SU-DHL-6 (cell line): ENCODE measurements around the gene APBA2.

Experiments used
- H2AFZ ChIP-seq: fragments of 200-600 bp; sonication (generic); 2 replicates; pipeline ENCODE4 v1.6.1; 2014; ENCODE audit warnings: low read depth, mild to moderate bottlenecking, moderate library complexity, mixed read lengths, antibody characterized with exemption, low read length; ENCODE audit not compliant: severe bottlenecking
- H3F3A ChIP-seq: fragments of 200-600 bp; shearing (Covaris generic); 2 replicates; pipeline ENCODE4 v1.6.0; 2016; ENCODE audit warnings: antibody characterized with exemption, mild to moderate bottlenecking; ENCODE audit not compliant: insufficient read depth
- H3K27ac ChIP-seq: fragments of 200-600 bp; sonication (generic); 2 replicates; pipeline ENCODE4 v1.5.1; 2016; ENCODE audit warnings: low read depth, mild to moderate bottlenecking, low read length, moderate library complexity, mixed read lengths
- H3K27me3 ChIP-seq: fragments of 200-600 bp; sonication (generic), shearing (Covaris generic); 2 replicates; pipeline ENCODE4 v1.6.0; 2014; ENCODE audit warnings: mild to moderate bottlenecking, low read length
- H3K36me3 ChIP-seq: fragments of 200-600 bp; sonication (generic); 2 replicates; pipeline ENCODE4 v1.6.1; 2014; ENCODE audit warnings: mild to moderate bottlenecking, low read length, mixed read lengths
- H3K4me2 ChIP-seq: fragments of 300-600, 200-600 bp; shearing (Covaris generic), sonication (generic); 2 replicates; pipeline ENCODE4 v1.6.0; 2014; ENCODE audit warnings: low read length, low read depth, mild to moderate bottlenecking; ENCODE audit not compliant: poor library complexity, severe bottlenecking
- H3K4me3 ChIP-seq: fragments of 200-600 bp; sonication (generic); 2 replicates; pipeline ENCODE4 v1.5.1; 2014; ENCODE audit warnings: antibody characterized with exemption, low read length, mild to moderate bottlenecking, mixed read lengths; ENCODE audit not compliant: insufficient read depth, poor library complexity, severe bottlenecking
- H3K79me2 ChIP-seq: fragments of 200-600 bp; sonication (generic); 2 replicates; pipeline ENCODE4 v1.6.1; 2014; ENCODE audit warnings: mild to moderate bottlenecking, low read length, moderate library complexity; ENCODE audit not compliant: insufficient read depth
- H3K9ac ChIP-seq: fragments of 200-600 bp; sonication (generic); 2 replicates; pipeline ENCODE4 v1.7.0; 2014; ENCODE audit warnings: mild to moderate bottlenecking, low read length
- H3K9me2 ChIP-seq: fragments of 200-600 bp; sonication (generic); replicated peaks from 2 replicates; pipeline ENCODE4 v1.6.1; 2014; ENCODE audit warnings: low read length; ENCODE audit not compliant: insufficient read depth
- H3K9me3 ChIP-seq: fragments of 200-600 bp; sonication (generic); 2 replicates; pipeline ENCODE4 v1.6.1; 2014; ENCODE audit warnings: low read length, mixed read lengths; ENCODE audit not compliant: insufficient read depth
- H4K20me1 ChIP-seq: fragments of 200-600 bp; sonication (generic); 2 replicates; pipeline ENCODE4 v1.6.1; 2014; ENCODE audit warnings: low read depth, mild to moderate bottlenecking, antibody characterized with exemption, low read length, moderate library complexity, mixed read lengths
- CTCF ChIP-seq: fragments of 200-600 bp; sonication (generic); IDR thresholded peaks from one replicate; pipeline ENCODE4 v1.5.1; 2017; ENCODE audit warnings: antibody characterized with exemption, mild to moderate bottlenecking, low read length, moderate library complexity; ENCODE audit not compliant: insufficient read depth, poor library complexity, severe bottlenecking
- EZH2phosphoT487 ChIP-seq: fragments of 200-600 bp; sonication (generic), shearing (Covaris generic); conservative IDR thresholded peaks from 2 replicates; pipeline ENCODE4 v1.6.1; 2018; ENCODE audit warnings: mild to moderate bottlenecking, antibody characterized with exemption, low read length, moderate library complexity, mixed read lengths

APBA2 gene

DNA sequence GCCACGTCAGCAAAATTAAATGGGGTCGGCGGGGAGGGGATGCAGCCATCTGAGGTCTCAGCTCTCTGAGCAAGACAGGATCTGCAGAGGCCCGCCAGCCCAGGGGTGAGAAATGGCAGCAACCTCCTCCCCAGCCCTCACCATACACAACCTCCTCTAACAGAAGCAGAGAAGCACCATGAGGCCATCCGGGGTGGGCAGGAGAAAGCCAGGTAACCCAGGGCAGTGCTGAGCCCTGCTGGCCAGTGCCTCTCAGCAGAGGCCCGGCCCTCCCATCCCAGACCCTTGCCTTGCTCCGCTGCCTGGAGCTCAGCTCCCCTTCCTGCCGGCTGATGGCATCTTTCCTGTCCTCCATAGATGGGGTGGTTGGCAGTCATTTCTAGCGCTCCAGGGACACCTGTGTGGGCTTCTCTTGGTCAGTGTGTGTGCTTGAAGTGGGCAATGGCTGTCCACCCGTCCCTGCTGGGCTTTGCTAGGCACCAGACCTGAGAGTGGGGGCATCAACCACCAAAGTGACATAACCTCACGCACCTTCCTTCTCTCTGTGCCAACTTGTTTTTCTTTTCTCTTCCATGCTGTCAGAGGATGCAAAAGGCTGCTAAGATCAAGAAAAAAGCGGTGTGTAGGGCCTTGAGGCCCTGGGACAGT is 208.0 kb downstream of the APBA2 start:
- Histone ChIP-seq H3K36me3 (no peaks in the 10 kb centered on the region), H4K20me1 (no peaks in the 10 kb centered on the region), H3K9me2 (no peaks in the 10 kb centered on the region), H3K27ac (no peak overlapping the region), H3K27me3 (no peaks in the 10 kb centered on the region), H3K4me2 (no peak overlapping the region), H2AFZ (no peak overlapping the region), H3F3A (no peaks in the 10 kb centered on the region), H3K9ac (no peak overlapping the region), H3K79me2 (no peaks in the 10 kb centered on the region), H3K4me3 (no peak overlapping the region), H3K9me3 (no peaks in the 10 kb centered on the region)
- TF ChIP-seq CTCF (no peak), EZH2phosphoT487 (no peak)

GRCh38 chr15:29094711-29095110 is 208.9 kb downstream of the APBA2 start:
- H2AFZ ChIP-seq, result no peak overlapping the region
- no peaks in the 10 kb centered on the region for H4K20me1 ChIP-seq
- H3K9me2 ChIP-seq, result no peaks in the 10 kb centered on the region
- H3K9me3 ChIP-seq, result no peaks in the 10 kb centered on the region
- no peak for TF ChIP-seq CTCF
- TF ChIP-seq EZH2phosphoT487, result no peak
- no peak overlapping the region for H3K27ac ChIP-seq
- H3K36me3 ChIP-seq, result no peaks in the 10 kb centered on the region
- no peaks in the 10 kb centered on the region for H3K27me3 ChIP-seq
- no peak overlapping the region for H3K4me3 ChIP-seq
- no peaks in the 10 kb centered on the region for H3K79me2 ChIP-seq
- no peak overlapping the region for H3K4me2 ChIP-seq
- no peaks in the 10 kb centered on the region for H3F3A ChIP-seq
- no peak overlapping the region for H3K9ac ChIP-seq

GRCh38 chr15:29095746-29096145 is 210.0 kb downstream of the APBA2 start:
- Histone ChIP-seq H3F3A (no peaks in the 10 kb centered on the region), H3K9ac (no peak overlapping the region), H3K9me3 (no peaks in the 10 kb centered on the region), H4K20me1 (no peaks in the 10 kb centered on the region), H3K27ac (no peak overlapping the region), H3K79me2 (no peaks in the 10 kb centered on the region), H2AFZ (no peak overlapping the region), H3K27me3 (no peaks in the 10 kb centered on the region), H3K4me2 (no peak overlapping the region), H3K9me2 (no peaks in the 10 kb centered on the region), H3K4me3 (no peak overlapping the region), H3K36me3 (no peaks in the 10 kb centered on the region)
- TF ChIP-seq CTCF, result no peak
- TF ChIP-seq EZH2phosphoT487, result no peak
